Uterus (tissue), 4 donors: ENCODE measurements around the gene BAHCC1. TPM values are rescaled to one million over a fixed set of nuclear protein-coding genes. Genes with fewer than 3 reads are reported as not detected.

Experiments used
- DNase-seq, 2 donors: peaks; one replicate each; pipeline ENCODE4 v3.0.0-alpha.2; 2019 to 2020
- H3K27ac ChIP-seq, 2 donors: fragments of 200-600 bp; sonication (generic); 1 replicate in 1 of 2; 2 replicates in 1 of 2; pipeline ENCODE4 v1.5.1; 2016 to 2018
- H3K27me3 ChIP-seq, 2 donors: fragments of 200-600 bp; sonication (generic); one replicate each; pipeline ENCODE4 v1.5.1; 2018 to 2019; ENCODE audit warnings: control low read depth in 1 of 2
- H3K36me3 ChIP-seq, 2 donors: fragments of 200-600 bp; sonication (generic); one replicate each; pipeline ENCODE4 v1.5.1; 2019; ENCODE audit warnings: control low read depth in 1 of 2
- H3K4me1 ChIP-seq, 2 donors: fragments of 200-600 bp; sonication (generic); one replicate each; pipeline ENCODE4 v1.5.1; 2018 to 2019; ENCODE audit warnings: control low read depth in 1 of 2
- H3K4me3 ChIP-seq, 2 donors: fragments of 200-600 bp; sonication (generic); 1 replicate in 1 of 2; 2 replicates in 1 of 2; pipeline ENCODE4 v1.5.1; 2018 to 2019; ENCODE audit warnings: mild to moderate bottlenecking in 1 of 2
- H3K9me3 ChIP-seq, 2 donors: fragments of 200-600 bp; sonication (generic); one replicate each; pipeline ENCODE4 v1.5.1; 2019; ENCODE audit warnings: control low read depth in 1 of 2
- CTCF ChIP-seq, 4 experiments: fragments of 200-600 bp in 2 of 4; fragments of 450-650 bp in 2 of 4; sonication (generic) in 2 of 4; IDR thresholded peaks; one replicate each; pipeline ENCODE4 v1.5.1; 2016 to 2019; ENCODE audit warnings: antibody characterized with exemption in 4 of 4, mild to moderate bottlenecking in 2 of 4, moderate library complexity in 1 of 4
- POLR2A ChIP-seq, 2 donors: fragments of 450-650 bp; IDR thresholded peaks; one replicate each; pipeline ENCODE4 v1.6.1; 2016; ENCODE audit warnings: antibody characterized with exemption in 2 of 2, mild to moderate bottlenecking in 1 of 2, moderate library complexity in 1 of 2
- intact Hi-C: fragments of 100-400 bp; cut with DNase I; formaldehyde crosslinking; loops from one replicate; pipeline ENCODE4 v1.15.1; 2023; ENCODE audit warnings: low total_unique reads
- total RNA-seq, 4 donors: library from RNA; depleted of rRNA in 3 of 4; stranded (reverse); fragments of >200 nt in 3 of 4; gene quantifications; one replicate each; pipeline versions ENCODE4 v1.1.0 to v1.2.4, GENCODE V29; 2014 to 2023
- donor health status: DM: yes; HTN: yes; CAD: no.

BAHCC1 gene
- total RNA-seq, 4 donors from 2014 or later, result 1.5 to 34.1 (median 8.5) TPM

- no peaks in the 10 kb centered on the region for H3K36me3 ChIP-seq
- TF ChIP-seq CTCF (IDR thresholded peaks at IDR 0.05) (no peak), POLR2A (IDR thresholded peaks at IDR 0.05) (peak in 1 of 2 donors; percentile 19)
- no peaks in the 10 kb centered on the region for H3K9me3 ChIP-seq
- intact Hi-C loops, result no loop called here
- H3K27me3 ChIP-seq, result no peaks in the 10 kb centered on the region
- DNase-seq, result peak; percentile 65 to 70
- peak overlapping the region; percentile 4 to 12 for H3K4me3 ChIP-seq
- H3K4me1 ChIP-seq, result peaks cover 0 to 3% of the 10 kb centered on the region in 2 donors
- H3K27ac ChIP-seq, result peak overlapping the region; percentile 56 to 67
Measured at GRCh38 chr17:81365148-81365600, 30.1 kb upstream of the BAHCC1 start.

GRCh38 chr17:81365601-81366585 lies 29.4 kb upstream of the BAHCC1 start:
- TF ChIP-seq CTCF (IDR thresholded peaks at IDR 0.05) (no peak), POLR2A (IDR thresholded peaks at IDR 0.05) (peak in 1 of 2 donors; percentile 7)
- Histone ChIP-seq H3K9me3 (no peaks in the 10 kb centered on the region), H3K4me1 (peaks cover 0 to 3% of the 10 kb centered on the region in 2 donors), H3K27ac (peak overlapping the region; percentile 56 to 67), H3K4me3 (peak overlapping the region; percentile 4 to 12), H3K27me3 (no peaks in the 10 kb centered on the region), H3K36me3 (no peaks in the 10 kb centered on the region)
- peak; percentile 70 to 79 for DNase-seq
- intact Hi-C loops, result no loop called here

GRCh38 chr17:81366648-81367047 lies 28.6 kb upstream of the BAHCC1 start:
- Histone ChIP-seq H3K4me3 (no peak overlapping the region), H3K9me3 (no peaks in the 10 kb centered on the region), H3K36me3 (no peaks in the 10 kb centered on the region), H3K27me3 (no peaks in the 10 kb centered on the region), H3K4me1 (peaks cover 0 to 3% of the 10 kb centered on the region in 2 donors), H3K27ac (no peak overlapping the region)
- TF ChIP-seq POLR2A (IDR thresholded peaks at IDR 0.05) (no peak), CTCF (IDR thresholded peaks at IDR 0.05) (no peak)
- no peak for DNase-seq
- intact Hi-C loops, result no loop called here

DNA sequence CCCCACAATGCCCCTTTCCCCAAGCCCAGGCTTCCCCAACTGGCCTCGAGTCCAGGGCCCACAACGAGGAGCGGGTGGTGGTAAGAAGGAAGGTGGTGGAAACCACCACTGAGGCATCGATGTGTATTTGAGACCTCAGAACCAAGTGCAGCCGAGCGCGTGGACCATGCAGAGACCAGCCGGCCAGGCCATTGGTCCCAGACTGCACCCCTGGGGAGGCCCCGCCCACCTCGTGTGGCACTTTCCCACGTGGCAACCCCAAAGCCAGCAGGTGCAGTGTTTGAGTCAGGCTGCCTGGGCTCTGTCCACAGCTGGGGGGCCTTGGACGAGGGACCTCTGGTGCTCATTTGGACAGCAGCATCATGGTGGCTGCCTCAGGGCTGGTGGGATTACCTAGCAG lies 28.1 kb upstream of the BAHCC1 start:
- intact Hi-C loops, result no loop called here

More for the DNA sequence above, 28.1 kb upstream of the BAHCC1 start:
- no peak overlapping the region for H3K4me3 ChIP-seq
- no peak for DNase-seq
- H3K27ac ChIP-seq, result no peak overlapping the region
- no peaks in the 10 kb centered on the region for H3K36me3 ChIP-seq
- no peak for TF ChIP-seq POLR2A (IDR thresholded peaks at IDR 0.05)
- TF ChIP-seq CTCF (IDR thresholded peaks at IDR 0.05), result no peak
- no peaks in the 10 kb centered on the region for H3K27me3 ChIP-seq
- H3K9me3 ChIP-seq, result no peaks in the 10 kb centered on the region
- peaks cover 0 to 3% of the 10 kb centered on the region in 2 donors for H3K4me1 ChIP-seq
